ENCODE data around the gene SLC39A1. TPM values are rescaled to one million over a fixed set of nuclear protein-coding genes. Genes with fewer than 3 reads are reported as not detected.
A peak's percentile ranks its signal among the peaks of the same experiment; 100 is the strongest.

Gene SLC39A1
- total RNA-seq, 1 experiment from 2014 or later: 158 TPM

DNA sequence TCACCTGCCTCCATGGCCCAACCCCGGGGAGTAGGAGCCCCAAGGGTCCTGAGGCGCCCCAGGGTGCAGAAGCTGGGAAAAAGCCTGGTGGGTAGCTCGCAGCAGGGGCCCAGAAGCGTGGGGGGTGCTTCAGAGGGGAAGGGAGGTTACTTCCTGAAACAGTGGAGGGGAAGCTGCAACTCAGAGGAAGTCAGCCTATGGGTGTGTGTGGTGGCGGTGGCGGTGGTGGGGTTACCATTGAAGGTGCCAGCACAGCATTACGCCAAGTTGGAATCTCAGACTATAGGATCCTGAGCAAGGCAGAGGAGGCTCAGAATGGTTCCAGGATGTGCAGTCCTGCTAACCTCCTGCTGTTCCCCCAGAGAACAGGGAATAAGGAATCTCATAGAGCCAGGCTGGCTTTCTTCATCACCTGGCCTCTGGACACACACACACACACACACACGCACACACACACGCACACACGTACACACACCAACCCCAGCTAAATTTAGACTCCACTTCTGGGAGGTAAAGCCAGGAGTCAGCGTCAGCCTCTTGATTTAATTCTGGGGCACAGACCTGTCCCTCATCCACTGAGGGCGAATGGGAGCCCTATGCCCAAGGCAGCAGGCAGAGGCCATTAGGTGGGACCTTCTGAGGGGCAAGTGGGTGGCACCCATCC is 18.1 kb downstream of the SLC39A1 start:
- Histone ChIP-seq H3K36me3 (ENCODE audit: control insufficient read depth, insufficient read depth, low read length) (no peaks in the 10 kb centered on the region; the same call in 1 of the 2 replicates), H3K27ac (ENCODE audit: low read length) (peak overlapping the region; percentile 78), H3K27me3 (ENCODE audit: control insufficient read depth, insufficient read depth, low read length) (no peaks in the 10 kb centered on the region), H3K4me1 (ENCODE audit: control insufficient read depth, insufficient read depth, low read length) (peaks cover 14% of the 10 kb centered on the region), H3K4me3 (ENCODE audit: low read depth in 2 of 2, low read length in 2 of 2) (peak overlapping the region; percentile 77 to 78), H3K9me3 (ENCODE audit: control insufficient read depth, insufficient read depth, low read depth, low read length) (no peaks in the 10 kb centered on the region)
- ATAC-seq (peak; percentile 20), DNase-seq (ENCODE audit: low read depth, low spot score) (no peak)
- POLR2A ChIA-PET: no interaction called here
- TF ChIP-seq, protein P1, sequence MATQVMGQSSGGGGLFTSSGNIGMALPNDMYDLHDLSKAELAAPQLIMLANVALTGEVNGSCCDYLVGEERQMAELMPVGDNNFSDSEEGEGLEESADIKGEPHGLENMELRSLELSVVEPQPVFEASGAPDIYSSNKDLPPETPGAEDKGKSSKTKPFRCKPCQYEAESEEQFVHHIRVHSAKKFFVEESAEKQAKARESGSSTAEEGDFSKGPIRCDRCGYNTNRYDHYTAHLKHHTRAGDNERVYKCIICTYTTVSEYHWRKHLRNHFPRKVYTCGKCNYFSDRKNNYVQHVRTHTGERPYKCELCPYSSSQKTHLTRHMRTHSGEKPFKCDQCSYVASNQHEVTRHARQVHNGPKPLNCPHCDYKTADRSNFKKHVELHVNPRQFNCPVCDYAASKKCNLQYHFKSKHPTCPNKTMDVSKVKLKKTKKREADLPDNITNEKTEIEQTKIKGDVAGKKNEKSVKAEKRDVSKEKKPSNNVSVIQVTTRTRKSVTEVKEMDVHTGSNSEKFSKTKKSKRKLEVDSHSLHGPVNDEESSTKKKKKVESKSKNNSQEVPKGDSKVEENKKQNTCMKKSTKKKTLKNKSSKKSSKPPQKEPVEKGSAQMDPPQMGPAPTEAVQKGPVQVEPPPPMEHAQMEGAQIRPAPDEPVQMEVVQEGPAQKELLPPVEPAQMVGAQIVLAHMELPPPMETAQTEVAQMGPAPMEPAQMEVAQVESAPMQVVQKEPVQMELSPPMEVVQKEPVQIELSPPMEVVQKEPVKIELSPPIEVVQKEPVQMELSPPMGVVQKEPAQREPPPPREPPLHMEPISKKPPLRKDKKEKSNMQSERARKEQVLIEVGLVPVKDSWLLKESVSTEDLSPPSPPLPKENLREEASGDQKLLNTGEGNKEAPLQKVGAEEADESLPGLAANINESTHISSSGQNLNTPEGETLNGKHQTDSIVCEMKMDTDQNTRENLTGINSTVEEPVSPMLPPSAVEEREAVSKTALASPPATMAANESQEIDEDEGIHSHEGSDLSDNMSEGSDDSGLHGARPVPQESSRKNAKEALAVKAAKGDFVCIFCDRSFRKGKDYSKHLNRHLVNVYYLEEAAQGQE (IDR thresholded peaks at IDR 0.05; ENCODE audit: insufficient read depth in 1 of 2, low read depth in 2 of 2, low read length in 1 of 2): no peak
- TF ChIP-seq SIN3A (IDR thresholded peaks at IDR 0.05; ENCODE audit: borderline replicate concordance, insufficient read depth, low read depth, low read length) (no peak), POLR2AphosphoS5 (IDR thresholded peaks at IDR 0.05; ENCODE audit: low read depth, low read length) (no peak), TCF7L2 (IDR thresholded peaks at IDR 0.05; ENCODE audit: low read depth, low read length) (no peak)
- TF ChIP-seq, protein P2, sequence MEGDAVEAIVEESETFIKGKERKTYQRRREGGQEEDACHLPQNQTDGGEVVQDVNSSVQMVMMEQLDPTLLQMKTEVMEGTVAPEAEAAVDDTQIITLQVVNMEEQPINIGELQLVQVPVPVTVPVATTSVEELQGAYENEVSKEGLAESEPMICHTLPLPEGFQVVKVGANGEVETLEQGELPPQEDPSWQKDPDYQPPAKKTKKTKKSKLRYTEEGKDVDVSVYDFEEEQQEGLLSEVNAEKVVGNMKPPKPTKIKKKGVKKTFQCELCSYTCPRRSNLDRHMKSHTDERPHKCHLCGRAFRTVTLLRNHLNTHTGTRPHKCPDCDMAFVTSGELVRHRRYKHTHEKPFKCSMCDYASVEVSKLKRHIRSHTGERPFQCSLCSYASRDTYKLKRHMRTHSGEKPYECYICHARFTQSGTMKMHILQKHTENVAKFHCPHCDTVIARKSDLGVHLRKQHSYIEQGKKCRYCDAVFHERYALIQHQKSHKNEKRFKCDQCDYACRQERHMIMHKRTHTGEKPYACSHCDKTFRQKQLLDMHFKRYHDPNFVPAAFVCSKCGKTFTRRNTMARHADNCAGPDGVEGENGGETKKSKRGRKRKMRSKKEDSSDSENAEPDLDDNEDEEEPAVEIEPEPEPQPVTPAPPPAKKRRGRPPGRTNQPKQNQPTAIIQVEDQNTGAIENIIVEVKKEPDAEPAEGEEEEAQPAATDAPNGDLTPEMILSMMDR (IDR thresholded peaks at IDR 0.05): no peak
- CTCF ChIA-PET: interaction anchor here (0.6 to 1.1 kb wide), 2 partner anchors 42 to 434 kb away, joined by 4 to 7 read pairs; no protein-coding TSS in a partner anchor
- intact Hi-C loops (cut with micrococcal nuclease; ENCODE audit: unreplicated experiment) (no loop called here), in situ Hi-C loops (cut with HindIII; ENCODE audit: low pct_unique_long_range_greater_than_20kb, low sequenced_read_pairs) (no loop called here)
- BruUV-seq (replicated peaks): no TSS peak

DNA sequence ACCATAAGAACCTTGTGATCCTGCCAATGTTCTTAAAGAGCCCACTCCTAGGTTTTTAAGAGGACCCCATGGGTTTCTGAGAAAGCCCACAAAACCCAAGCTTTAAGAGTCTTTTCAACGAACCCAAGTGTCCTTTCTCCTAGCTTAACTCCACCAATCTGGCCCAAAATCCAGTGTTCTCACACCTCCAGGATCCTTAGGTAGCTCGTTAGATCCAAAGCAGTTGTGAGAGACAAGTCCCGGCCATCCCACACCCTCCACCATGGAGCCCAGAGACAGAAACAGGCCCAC is 18.6 kb downstream of the SLC39A1 start:
- in situ Hi-C loops (cut with HindIII; ENCODE audit: low pct_unique_long_range_greater_than_20kb, low sequenced_read_pairs) (no loop called here), intact Hi-C loops (cut with micrococcal nuclease; ENCODE audit: unreplicated experiment) (no loop called here)
- CTCF ChIA-PET: no interaction called here
- ATAC-seq: no peak
- Histone ChIP-seq H3K4me1 (ENCODE audit: control insufficient read depth, insufficient read depth, low read length) (peaks cover 14% of the 10 kb centered on the region), H3K27me3 (ENCODE audit: control insufficient read depth, insufficient read depth, low read length) (no peaks in the 10 kb centered on the region), H3K9me3 (ENCODE audit: control insufficient read depth, insufficient read depth, low read depth, low read length) (no peaks in the 10 kb centered on the region), H3K27ac (ENCODE audit: low read length) (peak overlapping the region; percentile 78), H3K36me3 (ENCODE audit: control insufficient read depth, insufficient read depth, low read length) (no peaks in the 10 kb centered on the region; the same call in 1 of the 2 replicates), H3K4me3 (ENCODE audit: low read depth in 2 of 2, low read length in 2 of 2) (peak overlapping the region in 1 of 2 experiments; percentile 77; a peak in 2 of 4 replicates)
- no TSS peak for BruUV-seq (replicated peaks)
- no peak for TF ChIP-seq POLR2AphosphoS5 (IDR thresholded peaks at IDR 0.05; ENCODE audit: low read depth, low read length)
- TF ChIP-seq, protein P2 (IDR thresholded peaks at IDR 0.05): no peak
- TF ChIP-seq TCF7L2 (IDR thresholded peaks at IDR 0.05; ENCODE audit: low read depth, low read length): no peak
- TF ChIP-seq, protein P1 (IDR thresholded peaks at IDR 0.05; ENCODE audit: insufficient read depth in 1 of 2, low read depth in 2 of 2, low read length in 1 of 2): no peak
- TF ChIP-seq SIN3A (IDR thresholded peaks at IDR 0.05; ENCODE audit: borderline replicate concordance, insufficient read depth, low read depth, low read length): no peak
- no peak for DNase-seq (ENCODE audit: low read depth, low spot score)
- POLR2A ChIA-PET: no interaction called here
